Stimulated activated CD4-positive, alpha-beta T cell treated with anti-CD3 and anti-CD28 coated beads, TNF-alpha, amount 100 ng/mL, for 1 hour (primary cell): ENCODE data around the gene TXNL4A.

Source experiments
- DNase-seq, 3 donors: peaks; one replicate each; pipeline ENCODE4 v3.0.0-alpha.2; 2020; ENCODE audit warnings: low read depth in 3 of 3, low spot score in 1 of 3

TXNL4A gene

GRCh38 chr18:79949697-79950487 lies 38.5 kb downstream of the TXNL4A start:
- no peak for DNase-seq

DNA sequence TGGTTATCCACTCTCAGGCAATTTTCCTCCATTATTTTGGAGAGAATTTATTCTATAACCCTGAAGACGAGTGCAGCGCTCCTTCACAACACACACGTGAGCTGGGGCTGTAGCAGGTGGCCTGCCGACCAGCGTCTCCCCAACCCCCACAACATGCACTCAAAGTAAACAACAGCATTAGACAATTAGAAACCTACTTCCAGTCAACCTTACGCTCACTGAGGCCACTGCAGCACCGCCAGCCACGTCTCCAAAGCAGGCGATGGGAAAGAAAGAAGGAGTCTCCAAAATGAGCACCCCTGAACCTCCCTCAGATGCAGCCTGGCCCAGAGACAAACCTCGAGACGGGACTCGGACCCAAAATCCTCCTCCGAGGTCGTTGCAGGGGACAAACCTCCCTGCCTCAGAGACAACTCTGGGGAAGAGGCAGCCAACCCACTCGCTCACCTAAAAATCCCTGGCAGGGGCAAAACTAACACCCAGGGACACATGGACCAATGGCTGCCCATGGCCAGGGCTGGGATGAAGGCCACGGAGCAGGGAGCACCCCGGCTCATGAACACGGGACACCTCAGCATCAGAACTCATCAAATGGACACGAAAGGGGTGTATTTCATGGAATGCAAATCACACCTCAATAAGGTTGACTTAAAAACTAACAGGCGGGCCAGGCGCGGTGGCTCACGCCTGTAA lies 39.5 kb downstream of the TXNL4A start:
- no peak for DNase-seq

- DNase-seq, result no peak
Observed at GRCh38 chr18:79947881-79948610, 40.3 kb downstream of the TXNL4A start.

DNA sequence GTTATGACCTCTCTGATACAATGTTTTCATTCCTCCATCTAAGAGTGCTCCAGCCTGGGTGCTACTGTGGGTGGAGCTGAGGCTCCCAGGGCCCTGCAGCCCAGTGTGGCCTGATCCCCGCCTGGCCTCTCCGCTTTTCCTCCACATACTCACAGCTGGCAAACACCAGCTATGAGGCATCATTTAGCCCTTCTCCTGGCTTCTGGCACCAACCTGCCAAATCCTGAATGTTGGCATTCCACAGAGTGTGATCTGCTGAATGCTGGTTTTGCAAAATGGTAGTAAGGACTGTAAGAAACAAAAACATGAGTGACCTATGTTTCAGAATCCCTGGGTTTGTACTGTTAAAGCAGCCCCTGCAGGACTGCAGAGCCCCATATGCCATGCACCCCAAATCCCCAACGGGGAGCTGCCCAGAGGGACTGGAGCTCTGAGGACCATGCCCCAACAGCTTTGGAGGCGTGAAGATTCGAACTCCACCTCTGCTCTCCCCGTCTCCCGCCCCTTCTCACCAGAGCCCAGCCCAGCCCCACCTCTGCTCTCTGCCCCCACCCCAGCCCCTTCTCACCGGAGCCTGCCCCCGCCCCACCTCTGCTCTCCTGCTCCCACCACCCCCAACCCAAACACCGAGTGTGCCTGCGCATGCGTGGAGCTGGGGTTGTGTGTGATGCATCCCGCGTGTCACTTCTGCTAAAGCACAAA lies 41.2 kb downstream of the TXNL4A start:
- no peak for DNase-seq

DNA sequence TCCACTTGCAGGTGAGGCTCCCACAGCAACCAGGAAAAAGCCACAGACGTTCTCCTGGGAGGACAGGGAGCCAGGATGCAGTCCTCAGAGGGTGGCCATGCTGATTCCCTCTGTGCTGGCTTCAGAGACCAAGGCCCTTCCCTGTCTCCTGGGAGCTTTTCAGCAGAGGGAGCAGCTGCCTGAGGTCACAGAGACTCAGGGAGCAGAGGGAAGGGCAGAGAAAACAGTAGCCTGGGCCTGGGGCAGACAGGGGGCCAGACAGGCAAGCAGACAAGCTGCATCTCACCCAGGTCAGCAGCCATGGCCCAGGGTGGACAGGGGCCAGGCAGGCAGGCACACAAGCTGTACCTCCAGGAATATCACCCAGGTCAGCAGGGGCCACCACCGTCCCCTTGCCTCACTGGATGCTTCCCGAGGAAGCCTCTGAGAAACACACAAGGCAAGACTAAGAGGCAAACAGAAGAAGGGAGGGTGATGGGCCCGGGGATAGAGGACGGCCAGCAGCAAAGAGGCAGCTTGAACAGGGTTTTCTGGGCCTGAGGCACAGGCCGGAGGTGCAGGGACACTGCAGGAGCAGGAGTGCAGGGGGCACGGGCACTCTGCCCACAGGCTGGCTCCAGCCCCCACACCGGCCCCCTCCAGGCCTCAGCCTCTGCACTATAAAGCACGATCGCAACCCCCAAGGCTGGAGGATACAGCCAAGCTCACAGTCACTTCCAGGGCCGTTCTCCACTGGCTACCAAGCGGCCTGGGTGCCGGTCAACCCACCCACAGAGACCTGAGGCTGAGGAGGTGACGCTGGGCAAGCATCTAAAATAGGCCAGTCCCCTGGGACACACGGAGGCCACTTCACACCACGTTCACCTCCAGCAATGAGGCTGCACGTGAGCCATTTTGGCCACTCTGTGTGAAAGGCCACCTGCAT lies 43.0 kb downstream of the TXNL4A start:
- no peak for DNase-seq

GRCh38 chr18:79944746-79945117 lies 43.6 kb downstream of the TXNL4A start:
- DNase-seq, result no peak

DNA sequence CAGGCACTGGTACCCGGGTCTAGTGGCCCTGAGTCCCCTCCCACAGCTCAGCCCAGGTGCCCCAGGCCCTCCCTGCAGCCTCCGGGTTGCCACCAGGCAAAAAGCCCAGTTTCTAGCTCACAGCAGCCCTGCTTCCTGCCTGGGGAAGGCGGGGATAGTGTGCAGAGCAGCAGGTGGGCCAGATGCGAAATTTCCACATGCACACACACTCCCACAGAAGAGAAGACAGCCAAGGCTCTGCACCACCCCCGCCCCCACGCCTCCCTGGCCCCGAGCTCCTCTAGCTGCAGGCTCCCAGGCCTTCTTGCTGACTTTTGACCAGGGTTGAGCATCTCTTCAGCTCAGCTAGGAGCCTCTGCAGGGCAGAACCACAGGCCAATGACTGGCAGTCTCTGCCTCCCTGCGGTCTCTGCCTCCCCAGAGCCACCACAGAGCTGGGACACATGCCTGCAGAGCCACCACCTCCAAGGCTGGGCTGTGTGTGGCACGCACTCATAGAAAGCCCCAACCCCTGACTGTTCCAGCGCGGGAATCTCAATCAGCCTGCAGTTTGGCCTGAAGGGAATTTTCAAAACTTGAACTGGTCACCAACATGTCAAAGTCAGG lies 44.1 kb downstream of the TXNL4A start:
- no peak for DNase-seq

- no peak for DNase-seq
Observed at GRCh38 chr18:79943608-79944125, 44.7 kb downstream of the TXNL4A start.

- no peak for DNase-seq
Observed at GRCh38 chr18:79942786-79943607, 45.4 kb downstream of the TXNL4A start.

GRCh38 chr18:79942211-79942610 lies 46.2 kb downstream of the TXNL4A start:
- no peak for DNase-seq

GRCh38 chr18:79941473-79942119 lies 46.8 kb downstream of the TXNL4A start:
- DNase-seq, result no peak

DNA sequence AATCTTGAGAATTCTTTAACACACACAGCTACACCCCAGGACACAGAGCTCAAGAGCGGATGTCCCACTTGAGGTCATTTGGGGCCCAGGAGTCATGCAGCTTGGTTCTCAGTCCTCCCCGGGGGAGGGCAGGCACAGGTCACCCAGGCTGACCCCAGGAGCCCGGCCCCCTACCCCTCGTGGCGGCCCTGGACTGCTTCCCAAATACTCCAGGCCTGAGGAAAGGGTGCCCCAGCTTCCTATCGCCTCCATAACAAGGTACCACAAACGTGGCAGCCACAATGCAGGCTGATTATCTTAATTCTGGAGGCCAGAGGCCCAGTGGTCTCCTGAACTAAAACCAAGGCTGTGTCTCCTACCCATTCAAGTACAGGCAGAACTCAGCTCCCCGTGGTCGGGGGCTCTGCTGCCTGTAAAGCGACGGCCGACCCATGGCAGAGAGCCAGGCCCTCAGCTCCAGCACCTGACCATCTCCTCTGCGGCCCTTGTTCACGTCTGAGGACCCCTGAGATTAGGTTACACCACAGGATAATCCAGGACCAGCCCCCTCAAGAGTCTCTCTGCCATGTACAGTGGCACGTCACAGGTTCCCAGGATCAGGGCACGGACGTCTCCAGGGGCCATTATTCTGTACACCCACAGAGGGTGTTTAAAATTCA lies 47.4 kb downstream of the TXNL4A start:
- no peak for DNase-seq

- no peak for DNase-seq
Observed at GRCh38 chr18:79940126-79940813, 48.1 kb downstream of the TXNL4A start.

DNA sequence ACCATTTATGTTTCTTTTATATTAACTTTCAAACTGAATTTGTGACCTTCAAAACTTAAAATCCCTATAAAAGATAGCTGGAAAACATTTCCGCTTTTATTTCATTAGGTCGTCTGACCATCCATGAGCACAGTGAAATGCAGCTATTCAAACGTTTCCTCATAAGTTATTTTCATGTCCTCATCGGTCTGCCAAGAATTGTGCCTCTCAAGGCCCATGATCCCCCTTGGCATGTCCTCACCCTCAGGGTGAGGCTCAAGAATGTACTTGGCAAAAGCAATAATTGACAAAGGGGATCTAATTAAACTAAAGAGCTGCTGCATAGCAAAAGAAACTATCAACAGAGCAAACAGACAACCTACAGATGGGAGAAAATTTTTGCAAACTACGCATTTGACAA lies 49.3 kb downstream of the TXNL4A start:
- no peak for DNase-seq

DNA sequence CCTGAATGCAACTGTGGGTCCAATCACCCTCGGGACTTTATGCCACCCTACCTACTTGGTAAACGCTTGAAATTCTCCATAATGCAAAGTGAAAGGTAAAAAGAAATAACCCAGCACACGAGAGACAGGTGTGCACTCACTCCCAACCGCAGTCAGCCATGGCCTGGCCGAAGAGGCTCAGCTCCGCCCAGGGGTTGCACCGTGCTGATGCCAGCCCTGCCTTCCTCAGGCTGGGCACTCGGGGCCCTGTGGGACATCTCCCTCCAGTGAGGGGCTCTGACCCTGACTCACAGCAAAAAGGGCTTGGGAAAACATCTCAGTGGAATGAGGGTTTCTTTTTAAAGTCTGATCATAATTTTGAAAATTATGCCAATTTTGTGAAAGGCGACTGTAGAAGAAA lies 50.2 kb downstream of the TXNL4A start:
- DNase-seq, result no peak

DNA sequence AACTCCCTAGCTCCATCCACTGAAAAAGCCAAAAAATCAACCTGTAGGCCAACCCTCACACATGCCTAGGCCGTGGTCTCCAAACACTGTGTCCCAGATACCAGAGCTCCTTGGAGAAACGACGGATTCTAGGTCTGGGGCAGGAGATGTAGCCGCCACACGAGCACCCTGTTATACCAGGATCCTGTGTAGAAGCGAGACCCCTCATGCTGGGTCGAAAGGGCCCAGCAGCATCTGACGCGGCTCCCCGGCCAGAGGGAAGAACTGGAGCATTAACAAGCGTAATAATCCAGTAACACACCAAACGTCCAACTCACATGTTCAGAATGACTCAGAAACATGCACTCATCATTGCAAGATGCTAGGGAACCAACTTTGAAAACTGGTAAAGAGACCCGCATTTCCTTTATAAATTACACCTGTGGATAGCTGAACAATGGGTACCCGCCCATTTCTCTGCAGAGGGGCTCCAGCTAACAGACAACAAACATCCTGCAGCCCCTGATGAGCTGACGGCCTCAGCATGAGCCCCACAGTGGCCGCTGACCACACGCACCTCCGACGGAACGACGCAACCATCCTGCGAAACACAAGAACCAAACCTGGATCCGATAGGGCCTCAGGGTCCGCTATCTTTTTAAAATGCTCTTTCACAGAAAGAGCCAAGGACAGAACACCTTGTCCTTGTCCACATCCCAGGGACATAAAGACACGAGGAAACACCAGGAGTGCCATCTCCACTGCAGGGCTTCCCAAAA lies 51.1 kb downstream of the TXNL4A start:
- DNase-seq, result no peak

GRCh38 chr18:79936641-79937040 lies 51.7 kb downstream of the TXNL4A start:
- DNase-seq, result no peak
